Stimulated activated CD8-positive, alpha-beta memory T cell treated with anti-CD3 and anti-CD28 coated beads, Interleukin-2, amount 100 ng/mL, for 48 hours (primary cell): Measurements from ENCODE around the gene RBM20.
"Not testable (repeated sequence)": the region's sequence is repeated elsewhere in the genome, so short reads cannot be mapped to it uniquely, and the experiment has no call there.

Experiments used
- DNase-seq, 2 donors: peaks; one replicate each; pipeline ENCODE4 v3.0.0-alpha.2; 2020; ENCODE audit warnings: low read depth in 2 of 2

RBM20 gene

GRCh38 chr10:110643653-110644597, at the start of gene RBM20:
Gene RBM20 (plus strand): TSS chr10:110644336. CDS start chr10:110644455, 119 bp downstream.
- no peak for DNase-seq

GRCh38 chr10:110597476-110597875, 46.7 kb upstream of the RBM20 start:
- no peak for DNase-seq

GRCh38 chr10:110600487-110601101, 43.5 kb upstream of the RBM20 start:
- DNase-seq: no peak

GRCh38 chr10:110601581-110601980, 42.6 kb upstream of the RBM20 start:
- no peak for DNase-seq

- DNase-seq: no peak
Measured at GRCh38 chr10:110608087-110608486, 36.0 kb upstream of the RBM20 start.

- no peak for DNase-seq
Measured at GRCh38 chr10:110609605-110610004, 34.5 kb upstream of the RBM20 start.

- DNase-seq: no peak
Measured at GRCh38 chr10:110610308-110610774, 33.8 kb upstream of the RBM20 start.

- not testable (repeated sequence) for DNase-seq
Measured at GRCh38 chr10:110610781-110611180, 33.4 kb upstream of the RBM20 start.

- no peak for DNase-seq
Measured at GRCh38 chr10:110612087-110612486, 32.0 kb upstream of the RBM20 start.

- DNase-seq: no peak
Measured at GRCh38 chr10:110612629-110613028, 31.5 kb upstream of the RBM20 start.

GRCh38 chr10:110613341-110613995, 30.7 kb upstream of the RBM20 start:
- no peak for DNase-seq

GRCh38 chr10:110613996-110614495, 30.1 kb upstream of the RBM20 start:
- DNase-seq: no peak

GRCh38 chr10:110615057-110615747, 28.9 kb upstream of the RBM20 start:
- no peak for DNase-seq

- DNase-seq: no peak
Measured at GRCh38 chr10:110616493-110617033, 27.6 kb upstream of the RBM20 start.

- no peak for DNase-seq
Measured at GRCh38 chr10:110617425-110618229, 26.5 kb upstream of the RBM20 start.

GRCh38 chr10:110618230-110618610, 25.9 kb upstream of the RBM20 start:
- no peak for DNase-seq

GRCh38 chr10:110619514-110620397, 24.4 kb upstream of the RBM20 start:
- DNase-seq: no peak

GRCh38 chr10:110620398-110620719, 23.8 kb upstream of the RBM20 start:
- no peak for DNase-seq

- DNase-seq: not testable (repeated sequence)
Measured at GRCh38 chr10:110623316-110623715, 20.8 kb upstream of the RBM20 start.
